ENCODE measurements around the gene DGLUCY.

GRCh38 chr14:91114079-91115065 is 499 bp downstream of the DGLUCY start:
- TF ChIP-seq REST (IDR thresholded peaks at IDR 0.05; ENCODE audit: low read depth) (no peak), POLR2A (IDR thresholded peaks at IDR 0.05; ENCODE audit: borderline replicate concordance, extremely low read depth, insufficient read depth, insufficient read length) (peak; percentile 28), CTCF (IDR thresholded peaks at IDR 0.05 in 2 of 3, conservative IDR thresholded peaks at IDR 0.05 in 1 of 3; ENCODE audit: borderline replicate concordance in 1 of 3, insufficient read depth in 1 of 3, low read depth in 2 of 3, low read length in 2 of 3) (no peak), EZH2phosphoT487 (IDR thresholded peaks at IDR 0.05; ENCODE audit: borderline replicate concordance) (no peak), SP1 (IDR thresholded peaks at IDR 0.05; ENCODE audit: low read depth) (no peak; the same call in 1 of the 2 replicates), POLR2AphosphoS5 (IDR thresholded peaks at IDR 0.05; ENCODE audit: low read depth, low read length) (peak; percentile 67), MAX (IDR thresholded peaks at IDR 0.05) (no peak; the same call in 1 of the 2 replicates), RAD21 (IDR thresholded peaks at IDR 0.05; ENCODE audit: low read depth) (no peak), EGR1 (IDR thresholded peaks at IDR 0.05; ENCODE audit: low read depth) (no peak), ZNF274 (IDR thresholded peaks at IDR 0.05; ENCODE audit: low read depth, low read length) (no peak)
